PC-9 (cell line): Measurements from ENCODE around the gene MAPK10. TPM values are rescaled to one million over a fixed set of nuclear protein-coding genes. Genes with fewer than 3 reads are reported as not detected.

Experiments used
- BruUV-seq: library from RNA; stranded (reverse); fragments of 400-500 nt; replicated peaks from 2 replicates; lab custom pipeline; 2021; lab: Mats Ljungman, UMichigan
- CTCF ChIA-PET: fragments of 300-600 bp; sonication (Branson Sonifier 250); formaldehyde crosslinking; loops from one replicate; lab custom pipeline; 2022; ENCODE audit warnings: antibody characterized with exemption; lab: Charles Lee
- POLR2A ChIA-PET: fragments of 300-600 bp; sonication (Branson Sonifier 250); formaldehyde crosslinking; loops from one replicate; lab custom pipeline; 2022; ENCODE audit warnings: antibody characterized with exemption; ENCODE audit not compliant: unreplicated experiment; lab: Charles Lee
- DNase-seq, 2 experiments: peaks; one replicate each; pipeline versions ENCODE4 v3.0.0 to v3.0.0-alpha.2; 2015 to 2022; ENCODE audit warnings: mixed read lengths in 1 of 2
- H2AFZ ChIP-seq: fragments of 200-600 bp; sonication (generic); 2 replicates; pipeline ENCODE4 v1.8.1; 2017; ENCODE audit warnings: antibody characterized with exemption
- H3F3A ChIP-seq: fragments of 200-600 bp; sonication (generic); 2 replicates; pipeline ENCODE4 v1.8.1; 2017; ENCODE audit warnings: antibody characterized with exemption, mild to moderate bottlenecking, low read depth; ENCODE audit not compliant: insufficient read depth
- H3K27ac ChIP-seq: fragments of 200-600 bp; sonication (generic); 2 replicates; pipeline ENCODE4 v1.6.1; 2016; ENCODE audit warnings: mixed run types
- H3K27me3 ChIP-seq: fragments of 200-600 bp; sonication (generic); 2 replicates; pipeline ENCODE4 v1.6.1; 2016; ENCODE audit warnings: low read depth, mixed run types; ENCODE audit not compliant: insufficient read depth
- H3K36me3 ChIP-seq: fragments of 200-600 bp; sonication (generic); 2 replicates; pipeline ENCODE4 v1.6.1; 2016; ENCODE audit warnings: low read depth, mixed run types
- H3K4me1 ChIP-seq: fragments of 200-600 bp; sonication (generic); replicated peaks from 2 replicates; pipeline ENCODE4 v1.6.1; 2016; ENCODE audit warnings: mixed run types; ENCODE audit not compliant: insufficient read depth
- H3K4me2 ChIP-seq: fragments of 200-600 bp; sonication (generic); 2 replicates; pipeline ENCODE4 v1.6.1; 2017; ENCODE audit warnings: mixed run types
- H3K4me3 ChIP-seq: fragments of 200-600 bp; sonication (generic); 2 replicates; pipeline ENCODE4 v1.6.1; 2016; ENCODE audit warnings: mixed run types
- H3K79me2 ChIP-seq: fragments of 200-600 bp; sonication (generic); 2 replicates; pipeline ENCODE4 v1.6.1; 2017; ENCODE audit warnings: low read depth, mixed run types
- H3K9me2 ChIP-seq: fragments of 200-600 bp; sonication (generic); 2 replicates; pipeline ENCODE4 v1.8.1; 2017; ENCODE audit warnings: mild to moderate bottlenecking; ENCODE audit not compliant: insufficient read depth
- H3K9me3 ChIP-seq: fragments of 200-600 bp; sonication (generic); 2 replicates; pipeline ENCODE4 v1.8.1; 2016; ENCODE audit warnings: low read depth; ENCODE audit not compliant: insufficient read depth
- H4K20me1 ChIP-seq: fragments of 200-600 bp; sonication (generic); 2 replicates; pipeline ENCODE4 v1.8.1; 2017; ENCODE audit not compliant: insufficient read depth
- EZH2 ChIP-seq: fragments of 200-600 bp; sonication (generic); IDR thresholded peaks from 2 replicates; pipeline ENCODE4 v1.8.0; 2017; ENCODE audit warnings: antibody characterized with exemption, low read depth
- intact Hi-C: fragments of 100-400 bp; cut with micrococcal nuclease; formaldehyde crosslinking; loops from one replicate; pipeline ENCODE4 v1.10.0; 2022; ENCODE audit not compliant: unreplicated experiment
- total RNA-seq: library from RNA; stranded (reverse); gene quantifications from 2 replicates; pipeline ENCODE4 v1.2.3, GENCODE V29; 2021
- TF ChIP-seq, protein P1 (sequence below): fragments of 200-600 bp; sonication (generic); conservative IDR thresholded peaks from 2 replicates; pipeline ENCODE4 v1.6.1; 2017; ENCODE audit warnings: mixed run types, antibody characterized with exemption, mild to moderate bottlenecking, moderate library complexity

The MAPK10 gene
- total RNA-seq, 1 experiment from 2014 or later: 4.2 TPM

DNA sequence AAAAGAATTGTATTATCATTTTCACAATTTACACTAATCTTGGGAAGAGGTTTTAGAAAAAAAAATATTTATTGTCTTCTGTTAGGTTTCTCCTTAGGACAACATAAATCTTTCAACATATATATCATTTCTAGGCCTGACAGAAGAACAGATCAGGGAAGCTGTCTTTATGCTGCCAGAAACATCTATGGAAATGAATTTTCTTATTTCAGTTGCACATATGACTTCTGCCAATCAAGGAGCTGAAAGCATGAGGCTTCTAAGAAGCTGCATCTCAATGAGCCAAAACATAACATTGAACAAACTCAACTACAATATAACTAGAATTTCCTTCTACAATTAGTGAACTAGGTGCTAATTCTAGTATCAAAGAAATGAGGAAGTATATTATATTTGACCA lies 258.4 kb downstream of the MAPK10 start:
- Histone ChIP-seq H3F3A (no peaks in the 10 kb centered on the region), H3K27ac (no peak overlapping the region), H3K4me2 (no peak overlapping the region), H3K4me1 (no peaks in the 10 kb centered on the region), H3K36me3 (no peaks in the 10 kb centered on the region), H3K27me3 (no peaks in the 10 kb centered on the region), H3K4me3 (no peak overlapping the region), H4K20me1 (no peaks in the 10 kb centered on the region), H2AFZ (no peak overlapping the region), H3K9me2 (no peaks in the 10 kb centered on the region), H3K9me3 (no peaks in the 10 kb centered on the region), H3K79me2 (no peaks in the 10 kb centered on the region)
- ChIA-PET POLR2A (no interaction called here), CTCF (no interaction called here)
- TF ChIP-seq, protein P1, sequence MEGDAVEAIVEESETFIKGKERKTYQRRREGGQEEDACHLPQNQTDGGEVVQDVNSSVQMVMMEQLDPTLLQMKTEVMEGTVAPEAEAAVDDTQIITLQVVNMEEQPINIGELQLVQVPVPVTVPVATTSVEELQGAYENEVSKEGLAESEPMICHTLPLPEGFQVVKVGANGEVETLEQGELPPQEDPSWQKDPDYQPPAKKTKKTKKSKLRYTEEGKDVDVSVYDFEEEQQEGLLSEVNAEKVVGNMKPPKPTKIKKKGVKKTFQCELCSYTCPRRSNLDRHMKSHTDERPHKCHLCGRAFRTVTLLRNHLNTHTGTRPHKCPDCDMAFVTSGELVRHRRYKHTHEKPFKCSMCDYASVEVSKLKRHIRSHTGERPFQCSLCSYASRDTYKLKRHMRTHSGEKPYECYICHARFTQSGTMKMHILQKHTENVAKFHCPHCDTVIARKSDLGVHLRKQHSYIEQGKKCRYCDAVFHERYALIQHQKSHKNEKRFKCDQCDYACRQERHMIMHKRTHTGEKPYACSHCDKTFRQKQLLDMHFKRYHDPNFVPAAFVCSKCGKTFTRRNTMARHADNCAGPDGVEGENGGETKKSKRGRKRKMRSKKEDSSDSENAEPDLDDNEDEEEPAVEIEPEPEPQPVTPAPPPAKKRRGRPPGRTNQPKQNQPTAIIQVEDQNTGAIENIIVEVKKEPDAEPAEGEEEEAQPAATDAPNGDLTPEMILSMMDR: no peak
- no peak for TF ChIP-seq EZH2
- DNase-seq: no peak
- intact Hi-C loops: no loop called here
- BruUV-seq: no TSS peak

DNA sequence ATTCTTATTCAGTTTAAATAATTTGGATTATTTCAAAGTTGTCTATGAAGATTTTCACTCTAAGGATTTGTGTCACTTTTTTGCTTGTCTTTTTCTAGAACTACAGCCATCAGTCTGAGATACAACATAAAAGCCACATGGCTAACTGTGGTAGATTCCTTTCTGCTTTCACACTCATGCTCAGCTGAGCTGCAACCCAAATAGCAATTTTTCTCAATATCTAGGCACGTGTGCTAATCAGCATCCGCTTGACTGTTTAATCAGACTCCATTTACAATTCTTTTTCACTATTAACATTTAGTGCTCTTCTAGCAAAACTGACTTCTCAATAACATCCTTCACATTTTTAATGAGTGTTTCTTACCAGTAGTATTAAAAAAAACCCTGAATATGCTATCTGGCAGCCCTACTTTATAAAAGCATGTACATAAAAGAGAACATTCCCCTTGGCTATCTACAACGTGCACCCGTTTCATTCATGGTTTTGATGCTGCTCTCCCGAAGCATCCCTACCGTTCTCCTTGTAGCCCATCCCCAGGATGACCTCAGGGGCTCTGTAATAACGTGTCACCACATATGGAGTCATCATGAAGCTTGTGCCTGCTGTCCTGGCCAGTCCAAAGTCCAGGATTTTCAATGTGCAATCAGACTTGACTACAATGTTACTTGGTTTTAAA lies 259.2 kb downstream of the MAPK10 start:
- intact Hi-C loops: no loop called here
- H3K9me3 ChIP-seq: no peaks in the 10 kb centered on the region
- H3K36me3 ChIP-seq: no peaks in the 10 kb centered on the region
- H3K4me2 ChIP-seq: no peak overlapping the region
- no TSS peak for BruUV-seq
- no peaks in the 10 kb centered on the region for H3K9me2 ChIP-seq
- no peak overlapping the region for H3K4me3 ChIP-seq
- no peak for DNase-seq
- ChIA-PET POLR2A (no interaction called here), CTCF (no interaction called here)
- H3K79me2 ChIP-seq: no peaks in the 10 kb centered on the region
- no peaks in the 10 kb centered on the region for H3F3A ChIP-seq
- no peak overlapping the region for H2AFZ ChIP-seq
- H3K4me1 ChIP-seq: no peaks in the 10 kb centered on the region
- H3K27ac ChIP-seq: no peak overlapping the region
- no peaks in the 10 kb centered on the region for H3K27me3 ChIP-seq
- TF ChIP-seq EZH2: no peak
- TF ChIP-seq, protein P1: no peak
- H4K20me1 ChIP-seq: no peaks in the 10 kb centered on the region

DNA sequence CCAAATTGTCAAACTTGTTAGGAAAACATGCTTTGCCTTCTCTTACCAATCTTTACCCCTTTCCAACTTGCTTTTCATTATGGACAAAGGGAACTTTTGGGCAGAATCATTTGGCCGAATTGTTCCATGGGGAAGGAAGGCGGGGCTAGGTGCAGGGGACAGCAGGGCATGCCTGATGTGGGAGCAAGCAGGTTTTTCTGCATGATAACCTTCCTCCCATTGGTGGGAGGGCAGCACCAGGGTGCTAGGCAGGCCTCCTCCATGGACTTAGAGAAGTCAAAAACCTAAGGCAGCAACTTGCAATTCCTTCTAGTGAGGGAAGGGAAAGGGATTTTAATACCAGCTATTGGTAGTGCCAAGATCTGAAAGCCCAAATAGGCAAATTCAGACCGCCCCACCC lies 260.5 kb downstream of the MAPK10 start:
- CTCF ChIA-PET: no interaction called here
- Histone ChIP-seq H3F3A (no peaks in the 10 kb centered on the region), H2AFZ (no peak overlapping the region), H3K27me3 (no peaks in the 10 kb centered on the region), H4K20me1 (no peaks in the 10 kb centered on the region), H3K4me3 (no peak overlapping the region), H3K79me2 (no peaks in the 10 kb centered on the region), H3K9me3 (no peaks in the 10 kb centered on the region), H3K4me2 (no peak overlapping the region), H3K27ac (no peak overlapping the region), H3K9me2 (no peaks in the 10 kb centered on the region), H3K36me3 (no peaks in the 10 kb centered on the region), H3K4me1 (no peaks in the 10 kb centered on the region)
- intact Hi-C loops: no loop called here
- DNase-seq: no peak
- TF ChIP-seq EZH2: no peak
- TF ChIP-seq, protein P1: no peak
- BruUV-seq: no TSS peak
- POLR2A ChIA-PET: no interaction called here
